Stimulated activated CD4-positive, alpha-beta T cell treated with anti-CD3 and anti-CD28 coated beads, Interleukin-1b, Interleukin-23, amount 100 ng/mL, for 24 hours (primary cell): ENCODE data around the gene TP53TG5.

Experiments used
- DNase-seq, 4 experiments: peaks; one replicate each; pipeline ENCODE4 v3.0.0-alpha.2; 2020; ENCODE audit warnings: low read depth in 4 of 4, low spot score in 1 of 4

TP53TG5 gene

GRCh38 chr20:45378191-45378590 is at the start of gene TP53TG5:
Gene TP53TG5, minus strand, starts transcription at chr20:45378325. Its CDS starts 89 bp downstream, at chr20:45378236.
- no peak for DNase-seq

GRCh38 chr20:45427236-45428149 is 49.4 kb upstream of the TP53TG5 start:
- DNase-seq: no peak

- no peak for DNase-seq
Measured at GRCh38 chr20:45426320-45427016, 48.3 kb upstream of the TP53TG5 start.

- DNase-seq: no peak
Measured at GRCh38 chr20:45425561-45425960, 47.4 kb upstream of the TP53TG5 start.

GRCh38 chr20:45423700-45424099 is 45.6 kb upstream of the TP53TG5 start:
- no peak for DNase-seq

GRCh38 chr20:45420125-45420524 is 42.0 kb upstream of the TP53TG5 start:
- DNase-seq: no peak

- no peak for DNase-seq
Measured at GRCh38 chr20:45419188-45420091, 41.3 kb upstream of the TP53TG5 start.

GRCh38 chr20:45416917-45417316 is 38.8 kb upstream of the TP53TG5 start:
- DNase-seq: no peak

- peak; percentile 63 to 81 (median 74) for DNase-seq
Measured at GRCh38 chr20:45415822-45416637, 37.9 kb upstream of the TP53TG5 start, which contains the start of gene PIGT. Gene PIGT, plus strand, starts transcription at chr20:45416141. Its CDS starts 16 bp downstream, at chr20:45416157.

- no peak for DNase-seq
Measured at GRCh38 chr20:45413479-45413878, 35.4 kb upstream of the TP53TG5 start.

- no peak for DNase-seq
Measured at GRCh38 chr20:45412653-45413052, 34.5 kb upstream of the TP53TG5 start.

- DNase-seq: no peak
Measured at GRCh38 chr20:45410887-45411286, 32.8 kb upstream of the TP53TG5 start.

- DNase-seq: no peak
Measured at GRCh38 chr20:45409521-45410272, 31.6 kb upstream of the TP53TG5 start.

GRCh38 chr20:45408646-45409213 is 30.6 kb upstream of the TP53TG5 start:
- DNase-seq: no peak

GRCh38 chr20:45407783-45408645 is 29.9 kb upstream of the TP53TG5 start, which contains the start of gene DBNDD2:
Gene DBNDD2, plus strand, starts transcription at chr20:45408289. Its CDS starts 179 bp downstream, at chr20:45408468.
- DNase-seq: no peak

GRCh38 chr20:45407067-45407745 is 29.1 kb upstream of the TP53TG5 start:
- no peak for DNase-seq

- DNase-seq: peak in 1 of 4 experiments; percentile 49
Measured at GRCh38 chr20:45406260-45407066, 28.3 kb upstream of the TP53TG5 start.
